HG03442 (cell line): ENCODE results near the gene MDM1.

Experiments used
- ATAC-seq: cut with Tn5 transposase; IDR thresholded peaks from one replicate; pipeline ENCODE4 v1.9.1; 2021; ENCODE audit warnings: mild to moderate bottlenecking, moderate library complexity; ENCODE audit not compliant: unreplicated experiment

The MDM1 gene

DNA sequence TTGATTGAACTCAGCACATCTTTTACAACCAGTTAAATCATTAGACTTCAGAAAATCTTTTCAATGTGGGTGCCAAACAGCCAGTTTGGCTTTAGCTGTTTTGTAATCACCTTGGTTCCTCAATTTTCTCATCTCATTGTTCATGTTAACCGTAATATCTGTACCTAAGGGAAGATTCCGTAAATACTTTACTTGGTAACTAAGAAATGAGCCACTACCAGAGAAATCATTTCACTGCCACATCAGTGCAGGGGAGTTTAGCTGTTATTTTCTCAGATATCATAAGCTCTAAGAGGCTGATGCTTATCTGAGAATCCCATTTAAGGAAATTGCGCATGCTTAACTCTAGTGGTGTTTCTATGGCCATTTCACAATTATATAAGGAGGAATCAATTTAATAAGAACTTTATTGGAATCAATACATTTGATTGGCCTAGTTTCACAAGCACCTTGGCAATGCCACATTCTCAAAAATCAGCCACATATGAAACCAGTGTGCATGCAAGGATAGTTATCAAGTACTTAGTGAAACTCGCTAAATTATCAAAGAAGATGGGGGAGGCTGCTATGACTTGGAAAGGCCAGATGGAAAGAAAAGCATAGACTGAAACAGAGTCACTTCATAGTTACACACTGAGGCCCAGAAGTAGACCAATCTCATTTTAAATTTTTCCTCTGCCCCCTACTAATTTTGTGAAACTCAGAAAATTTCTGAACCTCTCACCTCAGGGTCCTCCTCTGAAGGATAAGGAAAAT lies 50.7 kb downstream of the MDM1 start:
- no peak for ATAC-seq

DNA sequence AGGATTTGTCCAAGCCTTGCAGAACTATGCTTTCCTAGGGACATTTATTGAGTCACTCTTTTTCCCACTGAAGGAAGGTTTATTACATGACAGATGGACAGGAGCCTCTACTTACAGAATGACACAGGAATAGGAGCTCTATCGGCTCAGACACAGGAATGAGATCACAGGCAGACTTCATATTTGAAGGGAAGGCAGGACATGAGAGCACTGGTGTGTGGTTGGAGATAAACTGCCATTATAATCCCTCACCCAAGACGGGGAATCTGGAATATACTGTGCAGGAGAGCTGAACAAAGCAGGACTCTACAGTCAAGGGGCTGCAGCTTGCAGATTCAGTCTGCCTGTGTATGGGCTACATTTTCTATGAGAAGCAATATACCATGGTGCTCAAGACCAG lies 51.9 kb downstream of the MDM1 start:
- ATAC-seq: no peak

DNA sequence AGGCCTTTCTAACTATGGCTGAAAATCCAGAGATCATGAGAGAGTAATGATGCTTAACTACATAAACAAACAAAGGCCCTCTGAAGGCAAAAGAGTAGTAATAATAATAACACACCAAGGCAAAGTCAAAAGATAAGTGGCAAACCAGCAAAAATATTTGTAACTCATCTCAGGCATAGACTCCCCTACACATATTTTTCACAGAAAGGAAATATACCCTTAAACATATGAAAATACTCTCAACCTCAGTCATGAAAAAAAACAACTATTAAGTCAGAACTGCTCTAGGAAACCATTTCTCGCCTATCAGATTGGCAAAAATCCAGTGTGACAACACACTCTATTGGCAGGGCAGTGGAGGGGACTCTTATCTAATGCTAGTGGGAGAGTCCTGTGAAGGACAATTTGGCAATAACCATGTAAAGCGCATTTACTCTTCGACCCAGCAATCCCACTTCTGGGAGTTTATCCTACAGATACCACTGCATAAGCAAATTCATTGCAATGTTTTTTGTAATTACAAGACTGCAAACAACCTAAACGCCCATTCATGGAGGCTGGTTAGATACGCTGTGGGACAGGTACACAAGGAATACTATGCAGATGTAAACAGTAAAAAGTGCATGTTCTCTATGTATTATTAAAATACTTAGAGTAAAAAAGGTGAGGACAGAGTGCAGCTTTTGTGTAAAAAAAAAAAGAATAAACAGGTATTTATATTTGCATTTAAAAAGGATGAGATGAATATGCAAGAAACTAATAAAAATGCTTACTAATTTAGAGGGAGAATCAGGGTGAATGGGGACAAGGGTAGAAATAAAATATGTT lies 52.7 kb downstream of the MDM1 start:
- ATAC-seq: no peak

DNA sequence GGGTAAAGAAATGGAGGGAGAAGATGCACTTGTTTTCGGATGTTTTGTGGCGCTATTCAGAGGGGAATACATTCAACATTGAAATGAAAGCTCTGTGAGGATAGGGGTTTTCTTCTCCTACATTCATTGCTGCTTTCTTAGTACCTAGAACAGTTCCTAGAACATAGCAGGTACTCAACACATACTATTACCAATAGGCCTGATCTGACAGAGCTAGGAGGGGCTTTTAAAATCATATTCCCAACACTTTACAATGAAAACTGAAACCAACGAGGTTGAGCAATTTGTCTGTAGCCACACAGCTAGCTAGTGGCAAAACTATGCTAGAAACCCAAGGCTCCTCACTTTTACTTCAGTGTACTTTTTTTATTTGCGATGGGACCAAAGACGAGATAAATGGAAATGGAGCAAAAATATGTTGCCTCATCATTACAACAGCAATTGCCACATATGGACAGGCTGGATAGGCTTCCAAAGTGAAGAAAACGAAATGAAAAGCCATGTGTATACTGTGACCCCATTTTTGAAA lies 55.7 kb downstream of the MDM1 start:
- no peak for ATAC-seq

DNA sequence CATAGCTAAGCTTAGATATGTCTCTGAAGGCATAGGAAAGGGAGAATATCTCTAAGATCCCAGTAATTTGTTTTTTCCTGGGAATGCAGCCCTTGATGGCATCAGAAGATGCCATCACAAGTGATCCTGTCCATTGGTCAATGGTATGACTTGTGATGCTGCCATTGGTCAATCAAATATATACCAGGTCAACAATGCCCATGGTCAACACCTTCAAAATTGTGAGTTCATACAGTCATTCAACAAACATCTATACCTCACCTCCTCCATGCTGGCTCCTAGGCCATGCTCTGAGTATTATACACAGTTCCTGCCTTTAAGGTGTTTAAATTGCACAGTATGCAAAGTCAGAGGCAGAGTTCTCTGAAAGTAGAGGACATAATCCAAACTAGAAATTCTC lies 59.4 kb downstream of the MDM1 start:
- ATAC-seq: no peak

DNA sequence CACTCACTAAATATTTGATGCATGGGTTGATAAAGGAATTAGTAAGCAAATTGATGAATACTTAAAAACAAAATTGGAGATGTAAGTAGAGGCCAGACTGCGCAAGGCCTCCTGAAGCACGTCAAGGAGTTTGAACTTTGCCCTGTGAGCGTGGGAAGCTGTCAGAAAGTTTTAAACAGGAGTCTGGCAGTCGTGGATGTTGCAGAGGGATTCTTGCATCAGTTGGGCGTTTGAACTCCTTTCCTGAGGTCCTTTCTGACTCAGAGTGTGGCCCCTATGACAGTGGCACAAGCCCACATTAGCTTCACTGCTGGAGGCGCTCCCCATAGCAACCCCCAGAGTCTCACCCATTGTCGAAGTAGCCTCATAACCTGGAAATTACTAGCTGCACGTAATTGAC lies 60.8 kb downstream of the MDM1 start:
- ATAC-seq: no peak

DNA sequence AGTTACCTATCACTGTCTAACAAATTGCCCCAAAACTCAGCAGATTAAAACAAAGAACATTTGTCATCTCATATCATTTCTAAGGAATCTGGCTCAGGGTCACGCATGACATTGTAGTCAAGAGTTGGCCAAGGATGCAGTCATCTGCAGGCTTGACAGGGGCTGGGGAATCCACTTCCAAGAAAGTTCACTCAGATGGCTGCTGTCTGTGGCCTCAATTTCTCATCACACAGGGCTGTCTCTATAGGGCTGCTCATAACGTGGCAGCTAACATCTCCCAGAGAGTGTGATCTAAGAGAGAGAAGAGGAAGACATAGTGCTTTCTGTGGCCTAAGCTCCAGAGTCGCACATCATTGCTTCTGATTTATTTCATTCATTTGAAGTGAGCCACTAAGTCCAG lies 61.8 kb downstream of the MDM1 start:
- ATAC-seq: no peak

DNA sequence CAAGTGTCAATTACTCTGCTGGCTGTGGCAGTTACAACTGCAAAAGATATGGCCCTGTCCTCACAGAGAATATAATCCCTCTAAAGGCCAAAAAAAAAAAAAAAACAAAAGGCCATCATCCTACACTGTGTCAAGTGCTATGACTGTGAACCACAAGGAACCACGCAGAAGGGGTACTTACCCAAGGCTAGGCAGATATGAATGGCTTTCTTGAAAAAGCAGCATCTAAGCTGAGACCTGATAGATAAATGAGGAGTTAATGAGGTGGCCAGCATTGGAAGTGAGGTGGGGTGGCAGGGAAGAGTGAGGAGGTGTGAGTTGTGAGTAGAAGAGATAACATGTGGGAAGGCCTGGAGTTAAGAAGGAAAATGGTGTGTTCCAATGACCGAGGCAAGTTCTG lies 62.4 kb downstream of the MDM1 start:
- no peak for ATAC-seq

DNA sequence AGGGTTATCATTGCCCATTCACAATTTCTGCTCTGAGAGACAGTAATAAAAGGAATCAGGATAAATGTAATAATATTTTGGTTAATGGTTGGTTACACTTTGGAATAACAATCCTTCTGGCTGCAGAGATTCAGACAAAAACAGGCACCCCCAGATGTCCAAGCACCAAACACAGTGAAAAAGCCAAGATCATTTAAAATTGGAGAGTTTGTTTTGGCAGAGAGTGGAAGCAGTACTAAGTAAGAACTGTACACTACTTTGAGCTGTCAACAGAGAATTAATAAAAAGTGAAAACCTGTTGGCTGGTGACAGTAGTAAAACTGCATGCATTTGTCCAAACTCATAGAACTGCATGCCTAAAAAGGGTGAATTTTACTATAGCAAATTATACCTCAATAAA lies 63.2 kb downstream of the MDM1 start:
- no peak for ATAC-seq

DNA sequence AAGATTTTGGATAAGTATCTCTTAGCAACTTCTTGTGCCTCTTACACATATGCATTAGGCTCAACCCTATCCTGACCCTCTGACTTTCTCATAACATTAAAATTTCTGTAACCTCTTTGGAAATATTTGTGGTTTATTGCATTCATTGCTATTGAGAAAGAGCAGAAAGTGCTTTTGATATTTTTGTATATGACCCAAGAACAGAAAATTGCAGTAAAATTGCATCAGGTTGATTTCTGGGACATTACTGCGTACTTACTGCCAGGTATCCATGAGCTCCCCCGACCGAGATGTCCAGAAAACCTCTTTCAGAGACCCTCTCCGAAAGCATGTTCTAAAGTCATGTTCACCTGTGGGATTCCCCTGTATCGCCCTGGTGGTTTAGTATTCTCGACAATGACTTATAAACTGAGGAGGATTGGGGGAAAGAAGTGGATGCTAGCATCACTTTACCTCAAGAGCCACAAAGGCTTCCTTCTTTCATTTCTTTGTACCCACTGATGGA lies 64.2 kb downstream of the MDM1 start:
- no peak for ATAC-seq

DNA sequence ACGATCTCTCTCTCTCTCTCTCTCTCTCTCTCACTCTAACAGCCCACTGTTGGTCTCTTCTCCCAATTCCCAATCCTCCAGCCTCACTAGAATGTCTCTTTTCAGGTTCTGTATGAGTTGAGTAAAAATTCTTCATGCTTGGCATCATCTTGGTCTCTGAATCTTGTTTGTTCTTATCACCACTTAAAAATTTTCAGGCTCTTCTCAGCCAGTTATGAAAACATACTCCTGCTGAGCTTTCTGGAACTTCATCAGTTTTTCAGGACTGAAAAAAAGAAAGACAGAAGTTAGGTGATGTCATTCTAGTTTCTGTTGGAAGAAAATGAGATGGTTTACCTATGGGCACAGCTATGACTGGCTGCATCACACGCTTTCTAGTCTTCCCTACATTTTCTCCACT lies 67.3 kb downstream of the MDM1 start:
- ATAC-seq: no peak

DNA sequence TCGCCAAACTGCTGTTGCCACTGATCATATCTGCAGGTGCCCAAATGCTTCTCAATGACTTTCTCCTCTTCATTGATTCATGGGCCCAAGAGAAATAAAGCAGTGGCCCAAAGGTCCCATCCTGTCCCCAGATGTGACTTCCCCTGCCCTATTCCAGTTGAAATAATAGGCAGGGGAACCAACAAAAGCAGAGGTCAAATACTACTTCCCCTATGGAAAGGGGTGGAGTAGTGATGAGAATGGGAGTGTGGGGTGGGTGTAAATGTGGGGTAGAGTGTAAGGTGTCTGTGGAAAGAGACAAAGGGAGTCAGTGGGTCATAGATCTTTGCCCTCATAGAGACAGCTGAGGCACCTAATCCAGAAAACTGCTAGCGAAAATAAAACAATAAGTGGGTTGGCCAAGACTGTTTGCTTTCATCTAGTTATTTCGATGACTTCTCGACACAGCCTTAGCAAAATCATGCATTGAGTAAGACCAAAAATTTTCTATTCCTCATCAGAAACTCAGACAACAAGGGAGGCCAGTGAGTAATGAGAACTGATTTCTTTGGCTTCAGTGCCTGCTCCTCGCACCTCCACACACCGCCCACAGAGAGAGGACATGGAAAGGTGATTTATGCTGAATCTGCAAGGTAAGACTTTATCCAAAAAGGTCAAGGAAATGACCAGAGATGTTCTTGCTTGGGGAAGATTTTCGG lies 67.9 kb downstream of the MDM1 start:
- ATAC-seq: no peak

DNA sequence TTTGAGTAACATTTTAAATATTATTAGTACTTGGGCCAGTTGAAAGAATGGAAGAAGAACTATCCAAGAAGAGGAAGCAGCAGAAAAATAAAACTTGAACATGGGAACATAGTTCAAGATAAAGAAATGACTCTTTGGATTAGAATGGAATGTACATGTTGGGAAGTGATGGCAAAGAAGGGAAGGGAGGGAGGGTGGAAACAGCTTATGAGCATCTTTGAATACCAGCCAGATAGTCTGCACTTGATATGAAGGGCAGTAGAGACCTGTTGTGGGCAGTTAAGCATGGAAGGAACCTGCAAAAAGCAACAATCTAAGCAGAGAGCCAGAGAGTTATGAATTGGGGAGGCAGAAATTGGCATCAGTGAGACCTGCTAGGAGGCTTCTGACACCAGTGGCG lies 68.8 kb downstream of the MDM1 start:
- ATAC-seq: no peak

DNA sequence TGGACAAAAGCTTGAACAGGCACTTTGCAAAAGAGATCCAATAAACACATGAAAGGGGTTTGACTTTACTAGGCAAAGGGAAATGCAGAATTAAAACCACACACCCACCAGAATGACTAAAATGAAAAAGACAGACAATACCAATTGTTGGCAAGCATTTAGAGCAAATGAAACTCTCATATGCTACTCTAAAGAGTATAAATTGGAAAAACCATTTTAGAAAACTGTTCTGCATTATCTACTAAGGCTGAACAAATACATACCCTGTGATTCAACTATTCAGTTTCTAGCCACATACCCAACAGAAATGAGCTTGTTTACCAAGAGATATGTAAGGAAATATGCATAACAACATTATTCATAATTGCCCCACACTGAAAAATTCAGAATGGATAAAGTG lies 70.3 kb downstream of the MDM1 start:
- ATAC-seq: no peak

DNA sequence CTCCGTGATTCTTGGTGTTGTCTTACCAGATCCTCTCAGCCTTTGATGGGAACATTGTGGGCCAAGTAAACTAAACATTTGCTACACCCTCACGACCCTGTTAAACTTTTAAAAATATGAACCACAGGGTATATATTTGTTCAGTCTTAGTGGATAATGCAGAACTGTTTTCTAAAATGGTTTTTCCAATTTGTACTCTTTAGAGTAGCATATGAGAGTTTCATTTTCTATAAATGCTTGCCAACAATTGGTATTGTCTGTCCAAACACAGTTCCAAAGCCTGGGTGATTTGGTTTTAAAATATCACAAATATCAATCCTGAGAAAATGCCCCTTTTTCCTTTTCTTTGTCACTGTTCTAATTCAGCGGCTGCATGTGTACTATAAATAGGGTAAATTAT lies 72.0 kb downstream of the MDM1 start:
- no peak for ATAC-seq

DNA sequence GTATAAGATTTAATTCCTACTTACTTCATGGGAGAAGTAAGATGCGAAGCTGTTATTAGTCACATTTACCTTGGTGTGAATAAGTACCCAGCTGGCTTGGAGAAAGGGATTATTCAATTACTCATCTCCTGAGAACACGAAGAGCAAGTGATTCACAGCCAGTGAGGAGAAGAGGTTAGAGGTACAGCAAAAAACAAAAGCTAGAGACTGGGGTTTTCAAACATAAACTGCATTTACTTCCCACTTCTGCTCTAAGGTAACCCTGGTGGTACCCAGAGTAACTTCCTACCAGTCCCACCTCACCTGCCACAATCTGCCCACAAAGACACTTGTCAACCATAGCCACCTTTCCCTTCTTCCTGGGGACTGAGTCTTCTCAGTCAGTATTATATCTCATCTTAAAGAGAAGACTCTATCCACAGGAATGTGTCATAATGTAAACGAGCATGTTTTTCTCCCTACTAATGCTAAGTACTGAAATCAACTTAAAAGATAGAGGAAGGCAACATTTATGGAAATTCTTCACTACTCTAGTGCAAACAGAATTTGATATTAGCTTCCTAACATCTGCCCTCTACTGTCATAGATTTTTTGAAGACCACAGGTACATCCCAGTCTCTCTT lies 72.7 kb downstream of the MDM1 start:
- ATAC-seq: no peak

DNA sequence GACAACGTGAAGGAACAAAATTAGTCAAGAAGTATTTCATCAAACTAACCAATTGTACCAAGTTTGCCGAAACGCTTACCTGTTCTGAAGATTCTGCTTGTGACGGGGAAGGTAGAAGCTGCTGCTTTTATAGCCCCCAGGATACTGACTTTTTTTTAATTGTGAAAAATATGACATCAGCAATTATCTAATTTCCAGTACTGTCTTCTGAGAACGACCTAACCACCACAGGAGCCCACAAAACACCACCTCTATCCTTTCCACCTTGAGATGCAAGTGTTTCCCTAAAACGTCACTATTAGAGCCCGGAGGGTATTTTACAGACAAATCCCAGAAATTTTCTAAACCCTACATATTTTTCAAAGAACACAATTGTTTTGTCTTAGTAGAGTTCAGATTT lies 78.7 kb downstream of the MDM1 start, which contains the start of gene IL22:
TSS of gene IL22 (minus strand) at position 101 of the 400 bp plus-strand sequence. CDS start 156 bp downstream, outside the sequence.
- no peak for ATAC-seq

DNA sequence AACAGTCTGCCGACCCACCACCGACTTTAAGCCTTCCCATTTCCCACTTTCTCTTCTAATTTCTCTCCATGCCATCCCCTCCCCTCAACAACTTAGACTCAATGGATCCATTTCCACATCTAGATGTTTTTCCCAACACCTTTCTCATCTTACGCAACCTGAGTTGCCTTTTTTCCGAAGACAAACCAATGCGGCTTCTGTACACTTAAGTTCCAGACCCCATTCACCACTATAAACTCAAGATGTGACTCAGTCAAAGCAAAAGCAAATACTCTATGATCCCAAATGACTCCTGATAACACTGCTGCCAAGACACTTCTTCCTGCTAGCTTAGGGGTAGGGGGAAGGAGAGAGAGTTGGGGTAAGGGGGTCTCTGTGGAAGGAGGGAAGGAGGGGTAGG lies 80.1 kb downstream of the MDM1 start:
- no peak for ATAC-seq

DNA sequence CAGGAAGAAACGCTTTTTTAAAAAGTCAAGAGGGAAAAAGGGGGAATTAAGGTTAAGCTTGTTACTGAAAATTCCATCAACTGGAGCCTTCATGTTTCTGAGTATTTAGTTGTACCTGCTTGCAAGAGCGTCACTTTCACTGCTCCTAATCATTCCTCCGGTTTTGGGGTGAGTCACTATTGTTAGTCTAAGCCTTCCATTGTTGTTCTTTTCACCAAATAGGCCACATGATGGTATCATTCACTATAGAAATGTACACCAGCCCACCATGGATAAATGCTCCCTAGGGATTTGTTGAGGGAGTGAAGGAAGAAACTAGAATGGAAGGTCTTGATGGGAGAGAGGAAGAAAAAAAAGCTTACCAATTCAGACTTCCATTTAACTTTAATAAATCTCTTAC lies 81.7 kb downstream of the MDM1 start:
- no peak for ATAC-seq

DNA sequence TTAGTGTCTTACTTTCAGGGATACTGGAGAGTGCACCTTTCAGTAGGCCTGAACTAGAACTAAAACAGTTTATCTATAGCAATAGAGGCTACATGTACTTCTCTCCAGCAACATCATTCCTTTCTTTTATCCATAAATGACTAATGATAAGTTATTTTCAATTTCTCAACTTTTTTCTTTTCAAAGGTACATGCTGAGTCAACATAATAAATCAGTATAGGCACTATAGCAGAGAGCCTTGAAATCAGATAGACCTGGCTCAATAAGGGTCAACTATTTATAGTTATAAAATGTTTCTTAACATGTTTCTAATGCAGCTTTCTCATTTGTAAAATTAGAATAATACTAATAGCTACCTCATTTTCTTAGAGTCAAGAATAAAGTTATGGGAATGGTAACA lies 84.4 kb downstream of the MDM1 start:
- no peak for ATAC-seq

DNA sequence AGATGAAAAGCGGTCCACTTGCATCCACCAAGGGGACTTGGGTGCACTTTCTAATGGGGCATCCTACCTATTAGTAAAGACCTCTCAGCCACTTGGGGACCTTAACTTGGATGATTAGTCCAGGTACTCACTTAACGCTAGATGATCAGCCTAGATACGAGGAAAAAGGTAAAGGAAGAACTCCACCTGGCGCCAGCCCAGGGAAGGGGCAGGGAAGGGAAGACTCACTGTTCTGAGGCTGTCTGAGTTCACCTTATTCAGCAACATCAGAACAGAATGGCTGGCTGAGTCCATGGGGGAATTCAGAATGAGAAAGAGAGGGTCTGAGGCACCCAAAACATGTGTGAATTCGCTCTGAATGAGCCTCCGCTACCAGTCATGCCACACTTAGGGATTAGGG lies 85.8 kb downstream of the MDM1 start:
- no peak for ATAC-seq
